HepG2 (cell line): ENCODE results near the gene CASP3. TPM values are rescaled to one million over a fixed set of nuclear protein-coding genes. Genes with fewer than 3 reads are reported as not detected.

Experiments
- ARNT ChIP-seq: fragments of 450-650 bp; IDR thresholded peaks from 2 replicates; pipeline ENCODE4 v1.6.1; 2017
- DZIP1 ChIP-seq: sonication (generic); formaldehyde crosslinking; IDR thresholded peaks from 2 replicates; pipeline ENCODE4 v1.5.0; 2020; ENCODE audit warnings: mild to moderate bottlenecking, missing genetic modification reagents
- GATA4 ChIP-seq: sonication (generic); IDR thresholded peaks from 2 replicates; pipeline ENCODE4 v1.6.1; 2016; ENCODE audit warnings: antibody characterized with exemption, low read depth, borderline replicate concordance
- KLF6 ChIP-seq: IDR thresholded peaks from 2 replicates; pipeline ENCODE4 v1.8.0; 2016; ENCODE audit warnings: missing biosample characterization, missing genetic modification reagents
- MBD4 ChIP-seq: IDR thresholded peaks from 2 replicates; pipeline ENCODE4 v1.6.1; 2012; ENCODE audit warnings: low read length, inconsistent platforms, borderline replicate concordance
- MXD3 ChIP-seq: IDR thresholded peaks from 2 replicates; pipeline ENCODE4 v1.6.1; 2016; ENCODE audit warnings: mild to moderate bottlenecking, missing biosample characterization, missing genetic modification reagents
- PHF20 ChIP-seq: sonication (generic); formaldehyde crosslinking; IDR thresholded peaks from 2 replicates; pipeline ENCODE4 v1.5.0; 2020; ENCODE audit warnings: mild to moderate bottlenecking, missing genetic modification reagents
- POLR2A ChIP-seq, 2 experiments: IDR thresholded peaks; 2 replicates each; pipeline ENCODE4 v1.6.1; 2011; ENCODE audit warnings: low read depth in 2 of 2, low read length in 2 of 2, mild to moderate bottlenecking in 1 of 2, moderate library complexity in 1 of 2; ENCODE audit not compliant: insufficient read depth in 1 of 2
- REL ChIP-seq: sonication (generic); formaldehyde crosslinking; conservative IDR thresholded peaks from 2 replicates; pipeline ENCODE4 v1.8.0; 2022; ENCODE audit warnings: mild to moderate bottlenecking, missing genetic modification reagents, moderate library complexity
- SMYD3 ChIP-seq: sonication (generic); formaldehyde crosslinking; IDR thresholded peaks from 2 replicates; pipeline ENCODE4 v1.8.1; 2023; ENCODE audit warnings: mild to moderate bottlenecking, missing genetic modification reagents
- SOX6 ChIP-seq, 2 experiments: fragments of 450-650 bp in 1 of 2; sonication (generic) in 1 of 2; formaldehyde crosslinking in 1 of 2; IDR thresholded peaks; 2 replicates each; pipeline versions ENCODE4 v1.4.0 to v1.6.1; 2017 to 2020; ENCODE audit warnings: antibody characterized with exemption in 1 of 2, mild to moderate bottlenecking in 1 of 2, missing genetic modification reagents in 1 of 2
- TBX2 ChIP-seq: sonication (generic); formaldehyde crosslinking; IDR thresholded peaks from 2 replicates; pipeline ENCODE4 v1.5.0; 2020; ENCODE audit warnings: missing genetic modification reagents, mild to moderate bottlenecking, borderline replicate concordance
- YEATS4 ChIP-seq: sonication (generic); formaldehyde crosslinking; IDR thresholded peaks from 2 replicates; pipeline ENCODE4 v1.4.0; 2020; ENCODE audit warnings: missing genetic modification reagents, borderline replicate concordance
- ZFYVE20 ChIP-seq: sonication (generic); formaldehyde crosslinking; IDR thresholded peaks from 2 replicates; pipeline ENCODE4 v1.8.0; 2023; ENCODE audit warnings: low read depth, mild to moderate bottlenecking, moderate library complexity, missing genetic modification reagents, borderline replicate concordance
- ZNF232 ChIP-seq: sonication (generic); formaldehyde crosslinking; IDR thresholded peaks from 2 replicates; pipeline ENCODE4 v1.4.0; 2020; ENCODE audit warnings: missing genetic modification reagents, borderline replicate concordance
- ZNF577 ChIP-seq: sonication (generic); formaldehyde crosslinking; IDR thresholded peaks from 2 replicates; pipeline ENCODE4 v1.4.0; 2020; ENCODE audit warnings: mild to moderate bottlenecking, low read depth, missing genetic modification reagents, borderline replicate concordance
- ZNF607 ChIP-seq: sonication (generic); formaldehyde crosslinking; IDR thresholded peaks from 2 replicates; pipeline ENCODE4 v1.5.1; 2020; ENCODE audit warnings: missing genetic modification reagents, mild to moderate bottlenecking, borderline replicate concordance
- ZNF660 ChIP-seq: sonication (generic); formaldehyde crosslinking; IDR thresholded peaks from 2 replicates; pipeline ENCODE4 v1.5.1; 2020; ENCODE audit warnings: mild to moderate bottlenecking, low read depth, missing genetic modification reagents, borderline replicate concordance
- ZNF687 ChIP-seq: sonication (generic); formaldehyde crosslinking; IDR thresholded peaks from 2 replicates; pipeline ENCODE4 v1.5.1; 2020; ENCODE audit warnings: mild to moderate bottlenecking, missing genetic modification reagents, moderate library complexity
- ZNF839 ChIP-seq: sonication (generic); formaldehyde crosslinking; IDR thresholded peaks from 2 replicates; pipeline ENCODE4 v1.4.0; 2020; ENCODE audit warnings: missing genetic modification reagents, mild to moderate bottlenecking, borderline replicate concordance
- polyA plus RNA-seq, 8 experiments: library from polyadenylated mRNA; depleted of rRNA in 3 of 8; stranded (reverse) in 7 of 8; unstranded in 1 of 8; fragments of >200 nt; fragmentation: Illumina TruSeq in 4 of 8; extraction: Trizol in 4 of 8; gene quantifications; 2 replicates each; pipeline versions ENCODE4 v1.2.1 to v1.2.3, GENCODE V29; 2011 to 2016; ENCODE audit warnings: low read depth in 4 of 8, missing spikeins in 1 of 8, mixed read lengths in 1 of 8; ENCODE audit not compliant: insufficient read depth in 1 of 8
- total RNA-seq, 5 experiments: library from RNA; depleted of rRNA; stranded (reverse); fragments of >200 nt; fragmentation: Illumina TruSeq; extraction: Trizol; gene quantifications; 2 replicates each; pipeline ENCODE4 v1.2.3, GENCODE V29; 2016; ENCODE audit warnings: low read depth in 1 of 5
- TF ChIP-seq, protein P1 (sequence below): sonication (generic); formaldehyde crosslinking; IDR thresholded peaks from 2 replicates; pipeline ENCODE4 v1.4.0; 2020; ENCODE audit warnings: missing genetic modification reagents, borderline replicate concordance

Gene CASP3
- total and polyA plus RNA-seq, 2 of the 13 experiments (the other 11 are each of a cell fraction or from before 2014, with no cell fraction given): 26.0 to 77.8 TPM

GRCh38 chr4:184648313-184649025 lies 778 bp downstream of the CASP3 start (continued):
- TF ChIP-seq, protein P1, sequence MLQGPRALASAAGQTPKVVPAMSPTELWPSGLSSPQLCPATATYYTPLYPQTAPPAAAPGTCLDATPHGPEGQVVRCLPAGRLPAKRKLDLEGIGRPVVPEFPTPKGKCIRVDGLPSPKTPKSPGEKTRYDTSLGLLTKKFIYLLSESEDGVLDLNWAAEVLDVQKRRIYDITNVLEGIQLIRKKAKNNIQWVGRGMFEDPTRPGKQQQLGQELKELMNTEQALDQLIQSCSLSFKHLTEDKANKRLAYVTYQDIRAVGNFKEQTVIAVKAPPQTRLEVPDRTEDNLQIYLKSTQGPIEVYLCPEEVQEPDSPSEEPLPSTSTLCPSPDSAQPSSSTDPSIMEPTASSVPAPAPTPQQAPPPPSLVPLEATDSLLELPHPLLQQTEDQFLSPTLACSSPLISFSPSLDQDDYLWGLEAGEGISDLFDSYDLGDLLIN (CRISPR knock-in tag): peak; percentile 57; the same call in 1 of the 2 replicates
- peak; percentile 23; the same call in 1 of the 2 replicates for TF ChIP-seq TBX2
- 0 out of 2 replicates have a peak, but pooled peaks have one; percentile 27 for TF ChIP-seq MXD3 (CRISPR knock-in tag)
- peak in 1 of 2 experiments; percentile 47; a peak in 1 of 4 replicates for TF ChIP-seq POLR2A (IDR thresholded peaks at IDR 0.05; ENCODE audit: insufficient read depth in 1 of 2, low read depth in 2 of 2, low read length in 2 of 2)
- no peak for TF ChIP-seq PHF20 (CRISPR knock-in tag)
- no peak for TF ChIP-seq MBD4
- TF ChIP-seq KLF6 (CRISPR knock-in tag): 0 out of 2 replicates have a peak, but pooled peaks have one; percentile 3
- peak; percentile 46; the same call in 1 of the 2 replicates for TF ChIP-seq ZNF232 (CRISPR knock-in tag)
- TF ChIP-seq GATA4: no peak
- TF ChIP-seq ZNF577 (CRISPR knock-in tag): no peak
- no peak for TF ChIP-seq ARNT
- TF ChIP-seq ZFYVE20 (CRISPR knock-in tag): no peak
- 0 out of 2 replicates have a peak, but pooled peaks have one; percentile 6 for TF ChIP-seq REL (CRISPR knock-in tag)
- peak; percentile 68 for TF ChIP-seq YEATS4 (CRISPR knock-in tag)
- no peak for TF ChIP-seq SMYD3 (CRISPR knock-in tag)
- peak; percentile 58 for TF ChIP-seq ZNF687 (CRISPR knock-in tag)
- TF ChIP-seq ZNF839 (CRISPR knock-in tag): no peak
- 0 out of 2 replicates have a peak, but pooled peaks have one; percentile 7 for TF ChIP-seq DZIP1 (CRISPR knock-in tag)
- TF ChIP-seq ZNF607 (CRISPR knock-in tag): peak; percentile 67; the same call in 1 of the 2 replicates
- no peak for TF ChIP-seq ZNF660 (CRISPR knock-in tag)
- no peak for TF ChIP-seq SOX6 (IDR thresholded peaks at IDR 0.05)
- peak; percentile 17; the same call in 1 of the 2 replicates for TF ChIP-seq SOX6 (CRISPR knock-in tag; IDR thresholded peaks at IDR 0.05)
